ENCODE measurements around the gene GXYLT2.

- no peak for TF ChIP-seq CTCF (IDR thresholded peaks at IDR 0.05)
- no peak for TF ChIP-seq EP300 (IDR thresholded peaks at IDR 0.05)
Measured at GRCh38 chr3:73004316-73004715, 116.5 kb downstream of the GXYLT2 start.
